ENCODE measurements around the gene ARHGEF3.
A peak's percentile ranks its signal among the peaks of the same experiment; 100 is the strongest.
"Not testable (repeated sequence)": the region's sequence is repeated elsewhere in the genome, so short reads cannot be mapped to it uniquely, and the experiment has no call there.

Gene ARHGEF3

GRCh38 chr3:56711344-56711743, 90.4 kb downstream of the ARHGEF3 start:
- DNase-seq: no peak

GRCh38 chr3:56707412-56707811, 94.3 kb downstream of the ARHGEF3 start:
- not testable (repeated sequence) for DNase-seq

- DNase-seq: no peak
Measured at GRCh38 chr3:56706629-56707028, 95.1 kb downstream of the ARHGEF3 start.

- DNase-seq: no peak
Measured at GRCh38 chr3:56704706-56705105, 97.0 kb downstream of the ARHGEF3 start.

- DNase-seq: peak; percentile 21
Measured at GRCh38 chr3:56702490-56703315, 99.0 kb downstream of the ARHGEF3 start.

- DNase-seq: no peak
Measured at GRCh38 chr3:56700151-56700550, 101.6 kb downstream of the ARHGEF3 start.

- DNase-seq: no peak
Measured at GRCh38 chr3:56694867-56695683, 106.7 kb downstream of the ARHGEF3 start.

- no peak for DNase-seq
Measured at GRCh38 chr3:56693750-56694149, 108.0 kb downstream of the ARHGEF3 start.

- not testable (repeated sequence) for DNase-seq
Measured at GRCh38 chr3:56692520-56693433, 109.0 kb downstream of the ARHGEF3 start.

GRCh38 chr3:56692001-56692365, 109.8 kb downstream of the ARHGEF3 start:
- not testable (repeated sequence) for DNase-seq

- DNase-seq: no peak
Measured at GRCh38 chr3:56691165-56692000, 110.4 kb downstream of the ARHGEF3 start.

GRCh38 chr3:56689303-56689702, 112.4 kb downstream of the ARHGEF3 start:
- no peak for DNase-seq

- DNase-seq: no peak
Measured at GRCh38 chr3:56688191-56688590, 113.6 kb downstream of the ARHGEF3 start.

- DNase-seq: no peak
Measured at GRCh38 chr3:56684029-56684428, 117.7 kb downstream of the ARHGEF3 start.

GRCh38 chr3:56683122-56683817, 118.5 kb downstream of the ARHGEF3 start, which contains the start of gene TASOR:
Gene TASOR, minus strand, starts transcription at chr3:56683265. Its CDS starts 259 bp downstream, at chr3:56683006.
- DNase-seq: peak; percentile 28

GRCh38 chr3:56682462-56683121, 119.2 kb downstream of the ARHGEF3 start:
- peak; percentile 12 for DNase-seq

- no peak for DNase-seq
Measured at GRCh38 chr3:56681984-56682461, 119.7 kb downstream of the ARHGEF3 start.

GRCh38 chr3:56680054-56680580, 121.6 kb downstream of the ARHGEF3 start:
- no peak for DNase-seq
